Posterior cingulate gyrus (tissue), 11 donors: ENCODE results near the gene HSPA8.
"Not testable (repeated sequence)": the region's sequence is repeated elsewhere in the genome, so short reads cannot be mapped to it uniquely, and the experiment has no call there.

ENCODE experiments used
- DNase-seq, 10 donors: peaks; one replicate each; pipeline versions ENCODE4 v3.0.0 to v3.0.0-alpha.2; 2020 to 2021; ENCODE audit warnings: mixed read lengths in 3 of 10
- intact Hi-C: fragments of 100-400 bp; cut with DNase I; formaldehyde crosslinking; loops from one replicate; pipeline ENCODE4 v1.15.1; 2023

Gene HSPA8

DNA sequence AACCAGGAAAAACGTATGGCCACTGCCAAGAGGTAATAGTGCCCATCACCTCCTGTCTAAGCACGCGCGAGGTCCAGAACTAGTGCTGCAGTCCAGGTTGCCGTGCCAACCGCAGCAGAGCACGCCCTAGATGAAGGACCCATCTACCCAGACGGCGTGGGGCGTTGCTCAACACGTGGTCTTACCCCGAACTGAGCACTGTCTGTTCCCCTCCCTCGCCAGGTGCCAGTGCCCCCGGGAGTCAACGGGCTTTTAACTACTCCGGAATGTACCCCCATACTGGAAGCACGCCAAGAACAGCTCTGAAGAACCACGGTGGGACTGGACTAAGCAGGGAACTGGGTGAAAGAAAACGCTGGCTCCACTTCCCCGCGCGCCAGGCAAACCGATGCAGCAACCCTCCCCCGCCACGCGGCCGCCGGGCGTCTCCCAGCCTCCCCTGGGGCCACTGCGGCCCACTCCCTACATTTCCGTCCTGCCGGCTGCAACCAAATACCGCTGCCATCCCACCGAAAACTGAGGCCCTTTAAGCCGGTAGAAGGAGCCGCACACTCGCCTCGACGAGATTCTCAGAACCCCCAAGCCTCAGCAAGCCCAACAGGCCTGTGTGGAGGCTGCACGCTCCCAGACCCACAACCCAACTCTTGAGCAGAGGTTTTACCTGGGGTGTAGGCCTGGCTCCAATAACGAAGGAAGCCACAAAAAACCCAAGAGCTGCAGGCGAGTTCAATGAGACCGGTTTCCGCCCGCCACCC, at the start of gene HSPA8:
Gene HSPA8, minus strand, starts transcription at position 734 of the 755 bp plus-strand sequence. CDS start 812 bp downstream, outside the sequence.
- intact Hi-C loops: no loop called here
- peak; percentile 42 to 93 (median 54) for DNase-seq

DNA sequence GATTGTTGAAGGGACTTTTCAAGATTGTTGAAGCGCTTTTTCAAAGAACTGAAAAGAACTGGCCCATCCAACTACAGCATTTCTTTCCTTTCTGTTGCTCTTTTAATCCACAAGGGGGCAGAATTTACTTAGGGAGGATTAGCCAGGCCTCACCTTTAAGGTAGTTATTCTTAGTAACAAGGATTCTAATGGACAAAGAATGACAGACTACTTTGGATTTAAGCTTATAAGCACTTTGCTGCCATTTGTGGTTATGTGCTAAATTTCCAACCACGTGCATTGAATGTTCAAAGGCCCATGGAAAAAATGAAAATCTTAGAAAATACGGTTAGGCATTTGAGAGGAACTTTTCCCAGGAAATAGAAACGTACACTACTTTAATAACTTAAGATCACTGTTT, 49.5 kb upstream of the HSPA8 start:
- intact Hi-C loops: loop anchor here (2.0 to 10.0 kb wide), 2 partner anchors 135 to 363 kb away; no protein-coding TSS in a partner anchor
- no peak for DNase-seq

DNA sequence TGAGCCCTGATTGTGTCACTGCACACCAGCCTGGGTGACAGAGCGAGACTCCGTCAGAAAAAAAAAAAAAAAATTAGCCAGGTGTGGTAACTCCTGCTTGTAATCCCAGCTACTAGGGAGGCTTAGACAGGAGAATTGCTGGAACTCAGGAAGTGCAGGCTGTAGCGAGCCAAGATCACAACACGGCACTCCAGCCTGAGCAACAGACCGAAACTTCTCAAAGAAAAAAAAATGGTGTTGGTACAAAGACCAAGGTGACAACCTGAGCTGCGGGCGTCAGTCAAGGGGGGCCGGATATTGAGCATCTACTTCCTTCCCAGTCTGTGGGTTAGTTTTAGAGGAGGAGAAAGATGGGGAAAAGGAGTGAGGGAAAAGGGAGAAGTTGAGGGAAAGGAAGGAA, 48.5 kb upstream of the HSPA8 start:
- intact Hi-C loops: loop anchor here (2.0 to 10.0 kb wide), 2 partner anchors 136 to 364 kb away; no protein-coding TSS in a partner anchor
- no peak for DNase-seq

DNA sequence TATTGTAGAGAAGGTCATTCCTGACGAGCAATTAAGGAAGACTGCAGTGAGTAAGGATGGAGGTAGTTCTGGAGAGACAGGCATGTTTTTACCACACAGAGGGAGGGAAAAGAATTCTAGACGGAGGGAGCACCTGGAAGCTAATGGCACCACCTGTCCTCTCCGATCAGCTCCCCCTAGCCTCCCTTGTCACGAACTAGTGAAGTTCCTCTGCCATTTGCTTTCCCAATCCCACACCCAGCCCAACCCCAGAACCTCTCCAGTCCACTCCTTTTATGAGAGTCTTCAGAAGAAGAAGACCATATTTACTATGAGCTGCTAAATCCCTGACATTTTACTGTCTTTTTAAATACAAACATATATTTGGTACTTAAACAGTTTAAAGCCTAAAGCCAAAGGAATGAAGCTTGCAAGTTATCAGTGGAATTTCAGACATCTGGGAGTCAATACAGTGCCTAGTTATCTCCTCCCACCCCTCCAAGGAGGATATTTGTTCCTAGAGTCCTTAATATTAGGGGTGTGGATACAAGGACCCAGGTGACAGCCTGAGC, 46.1 kb upstream of the HSPA8 start:
- intact Hi-C loops: no loop called here
- no peak for DNase-seq

DNA sequence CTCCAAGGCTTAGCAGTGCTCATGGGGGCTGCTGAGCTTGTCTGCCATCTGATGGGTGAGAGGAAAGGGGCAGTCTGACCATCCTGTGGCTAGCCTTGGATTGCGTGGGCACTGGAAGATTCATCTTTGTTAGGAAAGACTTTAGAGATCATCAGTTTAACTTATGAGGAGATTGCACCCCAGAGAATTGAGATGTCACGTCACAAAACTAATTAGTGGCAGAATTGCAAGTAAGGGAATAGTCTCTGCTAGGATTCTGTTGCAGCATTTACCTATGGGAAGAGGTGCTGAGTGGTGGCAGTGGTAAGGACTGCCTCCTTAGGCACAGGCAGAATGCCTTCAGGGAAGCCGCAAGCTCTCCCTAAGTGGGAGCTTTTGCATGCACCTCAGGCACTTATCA, 42.8 kb upstream of the HSPA8 start:
- no peak for DNase-seq
- intact Hi-C loops: no loop called here

DNA sequence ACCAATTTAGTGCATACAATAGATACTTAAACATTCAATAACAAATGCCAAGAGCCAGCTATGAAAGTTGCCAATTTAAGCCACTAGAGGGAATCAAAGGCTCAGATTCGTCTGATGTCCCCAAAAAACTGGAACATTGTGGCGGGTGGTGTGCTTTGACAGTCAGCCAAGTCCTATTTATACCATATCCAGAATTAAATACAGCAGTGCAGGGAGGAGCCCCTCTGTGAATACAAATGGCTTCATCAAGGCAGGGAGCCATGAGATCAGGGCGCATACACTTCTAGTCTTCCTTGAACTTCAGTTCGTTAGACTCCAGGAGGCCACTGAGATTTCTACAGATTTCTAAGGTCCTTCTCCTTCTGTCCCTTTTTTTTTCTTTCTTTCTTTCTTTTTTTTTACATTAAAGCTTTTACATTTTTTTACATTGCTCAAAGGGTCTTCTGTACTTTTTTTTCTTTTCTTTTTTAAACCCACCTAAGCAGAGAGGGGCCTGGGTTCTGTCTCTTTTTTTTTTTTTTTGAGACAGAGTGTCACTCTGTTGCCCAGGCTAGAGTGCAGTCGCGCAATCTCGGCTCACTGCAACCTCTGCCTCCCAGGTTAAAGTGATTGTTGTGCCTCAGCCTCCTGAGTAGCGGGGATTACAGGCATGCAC, 41.5 kb upstream of the HSPA8 start:
- intact Hi-C loops: loop anchor here (2.0 kb wide), 1 partner anchor 143 kb away; no protein-coding TSS in a partner anchor
- DNase-seq: peak in 9 of 10 donors; percentile 17 to 88 (median 44)

DNA sequence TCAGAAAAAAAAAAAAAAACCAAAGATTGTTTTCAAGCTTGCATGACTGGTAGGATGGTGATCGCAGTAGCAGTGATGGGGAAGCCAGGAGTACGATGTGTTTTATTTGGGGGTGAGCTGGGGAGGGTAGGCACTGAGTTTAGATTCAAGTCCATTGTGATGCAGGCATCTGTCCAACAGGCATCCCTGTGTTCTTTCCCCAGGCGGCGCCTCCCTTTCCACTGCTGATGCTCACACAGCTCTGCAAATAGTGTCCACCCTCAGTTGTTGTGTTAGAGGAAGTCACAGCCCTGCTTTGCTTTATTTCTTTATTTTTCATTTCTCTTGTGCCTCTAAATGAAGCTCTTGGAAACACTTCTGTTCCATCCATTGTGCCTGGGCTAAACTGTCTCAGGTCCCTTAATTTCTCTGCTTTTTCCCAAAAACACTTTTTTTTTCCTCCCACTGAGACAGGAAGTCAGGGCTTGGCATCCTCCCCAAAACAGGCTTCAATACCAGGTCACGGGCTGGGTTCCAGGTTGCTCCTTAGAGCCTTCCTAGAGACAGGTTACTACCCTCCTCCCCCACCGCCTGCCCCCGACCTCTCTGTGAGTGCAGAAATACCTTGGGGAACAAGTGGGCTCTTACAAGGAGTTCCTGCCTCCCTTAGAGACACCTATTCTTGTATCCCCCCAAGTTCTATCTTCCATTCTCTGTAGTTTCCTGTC, 38.6 kb upstream of the HSPA8 start:
- DNase-seq: peak in 4 of 10 donors; percentile 20 to 85 (median 54)
- intact Hi-C loops: no loop called here

DNA sequence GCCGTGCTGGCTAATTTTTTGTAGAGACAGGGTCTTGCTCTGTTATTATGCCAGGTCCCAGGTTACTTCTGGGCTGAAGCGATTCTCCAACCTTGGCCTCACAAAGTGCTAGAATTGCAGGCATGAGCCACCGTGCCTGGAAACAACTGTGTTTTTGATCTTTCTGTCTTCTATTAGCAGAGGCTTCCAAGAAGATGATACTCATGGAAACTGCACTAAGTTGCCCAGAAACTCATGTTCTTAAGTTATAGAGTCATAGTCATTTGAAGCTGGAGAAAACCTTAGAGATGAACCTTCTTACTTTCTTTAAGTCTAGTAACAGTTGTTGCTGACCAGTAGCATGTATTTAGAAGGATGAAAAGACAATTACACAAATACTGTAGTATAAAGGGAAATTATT, 37.1 kb upstream of the HSPA8 start:
- intact Hi-C loops: no loop called here
- DNase-seq: no peak

DNA sequence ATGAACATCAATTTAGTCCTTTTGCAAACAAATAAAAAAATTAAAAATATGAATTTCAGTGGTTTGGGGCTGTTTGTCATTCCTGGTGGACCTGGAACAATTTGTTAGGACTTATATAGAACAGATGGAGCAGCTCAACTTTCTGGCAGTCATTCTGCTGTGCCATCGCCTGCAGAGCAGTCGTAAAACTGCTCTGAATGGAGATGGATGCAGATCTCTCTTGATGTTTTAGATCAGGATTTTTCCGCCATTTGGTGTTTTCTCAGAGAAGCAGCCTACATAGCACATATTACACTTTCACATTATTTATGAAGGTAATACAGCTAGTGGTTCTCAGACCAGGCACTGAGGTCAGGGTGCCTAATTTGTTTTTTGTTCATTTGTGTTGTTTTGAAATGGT, 31.8 kb upstream of the HSPA8 start:
- no peak for DNase-seq
- intact Hi-C loops: no loop called here

DNA sequence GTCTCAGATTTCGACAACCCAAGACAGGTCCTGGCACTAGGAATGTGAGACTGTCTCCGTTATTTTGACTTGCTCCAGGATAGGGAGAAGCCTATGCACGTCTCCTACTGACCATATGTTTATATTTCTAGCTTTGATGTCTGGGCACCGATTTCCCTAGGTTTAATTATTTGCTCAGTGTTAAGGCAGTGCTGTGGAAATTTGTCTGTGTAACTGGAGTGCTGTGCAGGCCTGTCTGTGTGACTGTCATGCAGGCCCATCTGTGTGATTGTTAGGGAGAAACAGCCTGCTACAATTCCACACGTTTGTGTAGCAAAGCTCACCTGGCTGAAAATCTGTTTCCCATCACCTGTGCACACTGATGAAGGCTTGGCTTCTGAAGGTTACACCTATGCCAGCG, 29.6 kb upstream of the HSPA8 start:
- DNase-seq: no peak
- intact Hi-C loops: no loop called here

DNA sequence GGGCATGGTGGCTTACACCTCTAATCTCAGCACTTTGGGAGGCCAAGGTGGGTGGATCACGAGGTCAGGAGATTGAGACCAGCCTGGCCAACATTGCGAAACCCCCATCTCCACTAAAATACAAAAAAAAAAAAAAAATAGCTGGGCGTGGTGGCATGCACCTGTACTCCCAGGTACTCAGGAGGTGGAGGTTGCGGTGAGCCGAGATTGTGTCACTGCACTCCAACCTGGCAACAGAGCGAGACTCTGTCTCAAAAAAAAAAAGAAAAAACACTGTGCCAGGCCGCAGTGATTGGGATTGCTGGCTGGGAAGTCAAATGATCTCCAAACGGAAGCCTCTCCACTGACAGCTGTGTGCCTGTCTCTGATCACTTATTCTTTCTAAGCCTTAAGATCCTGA, 28.2 kb upstream of the HSPA8 start:
- intact Hi-C loops, DNase-seq: not testable (repeated sequence)

DNA sequence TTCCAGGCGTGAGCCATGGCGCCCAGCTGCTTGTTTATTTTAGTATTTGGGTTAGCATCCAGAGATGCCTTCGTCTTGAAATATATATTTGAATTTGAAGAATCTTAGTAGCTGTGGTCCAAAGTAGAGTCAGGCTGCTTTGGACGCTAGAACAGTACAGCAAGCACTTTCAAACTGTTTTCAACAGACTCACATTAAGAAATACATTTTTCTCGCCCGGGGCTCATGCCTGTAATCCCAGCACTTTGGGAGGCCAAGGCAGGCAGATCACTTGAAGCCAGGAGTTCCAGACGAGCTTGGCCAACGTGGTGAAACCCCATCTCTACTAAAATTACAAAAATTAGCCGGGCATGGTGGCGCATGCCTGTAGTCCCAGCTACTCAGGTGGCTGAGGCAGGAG, 27.0 kb upstream of the HSPA8 start:
- intact Hi-C loops, DNase-seq: not testable (repeated sequence)

DNA sequence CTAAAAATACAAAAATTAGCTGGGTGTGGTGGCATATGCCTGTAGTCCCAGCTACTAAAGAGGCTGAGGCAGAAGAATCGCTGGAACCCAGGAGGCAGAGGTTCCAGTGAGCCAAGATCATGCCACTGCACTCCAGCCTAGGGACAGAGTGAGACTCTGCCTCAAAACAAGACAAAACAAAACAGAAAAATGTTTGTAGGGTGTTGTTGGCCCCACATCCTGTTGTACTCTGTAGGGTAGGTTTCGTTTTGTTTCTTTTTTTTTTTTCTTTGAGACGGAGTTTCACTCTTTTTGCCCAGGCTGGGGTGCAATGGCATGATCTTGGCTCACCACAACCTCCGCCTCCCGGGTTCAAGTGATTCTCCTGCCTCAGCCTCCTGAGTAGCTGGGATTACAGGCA, 25.7 kb upstream of the HSPA8 start:
- intact Hi-C loops: not testable (repeated sequence)

DNA sequence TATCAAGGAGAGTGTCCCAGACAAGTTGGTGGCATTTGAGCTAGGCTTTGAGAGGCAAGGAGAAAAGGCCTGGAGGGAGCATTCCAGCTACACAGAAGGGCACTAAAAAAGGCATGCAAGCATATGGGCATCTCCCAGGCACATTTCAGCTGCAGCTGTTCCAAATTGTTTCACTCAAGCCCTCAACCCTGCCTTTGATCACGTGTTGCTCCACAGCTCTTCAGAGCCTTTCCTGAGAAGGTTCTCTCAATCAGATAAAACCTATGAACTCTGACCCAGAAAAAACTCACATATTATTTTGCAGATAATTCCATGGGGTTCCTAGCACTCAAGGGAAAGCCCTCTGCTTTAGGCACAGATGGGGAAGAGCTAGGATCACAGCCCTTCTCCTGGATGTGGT, 24.4 kb upstream of the HSPA8 start:
- intact Hi-C loops: no loop called here
- DNase-seq: no peak

More for the DNA sequence above, 25.7 kb upstream of the HSPA8 start:
- DNase-seq: not testable (repeated sequence)

DNA sequence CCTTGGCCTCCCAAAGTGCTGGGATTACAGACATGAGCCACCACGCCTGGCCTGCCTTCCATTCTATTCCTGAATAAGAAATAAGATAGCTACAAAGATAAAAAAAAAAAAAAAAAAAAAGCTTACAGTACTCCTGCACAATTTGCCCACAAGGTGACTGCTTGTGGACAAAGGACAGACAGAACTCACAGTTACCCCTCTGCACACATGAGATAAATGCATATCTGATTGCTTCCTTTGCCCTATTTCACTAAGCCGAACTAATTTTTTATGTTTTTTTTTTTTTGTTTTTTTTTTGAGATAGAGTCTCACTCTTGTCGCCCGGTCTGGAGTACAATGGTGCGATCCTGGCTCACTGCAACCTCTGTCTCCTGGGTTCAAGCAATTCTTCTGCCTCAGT, 23.6 kb upstream of the HSPA8 start:
- intact Hi-C loops: no loop called here
- DNase-seq: no peak

DNA sequence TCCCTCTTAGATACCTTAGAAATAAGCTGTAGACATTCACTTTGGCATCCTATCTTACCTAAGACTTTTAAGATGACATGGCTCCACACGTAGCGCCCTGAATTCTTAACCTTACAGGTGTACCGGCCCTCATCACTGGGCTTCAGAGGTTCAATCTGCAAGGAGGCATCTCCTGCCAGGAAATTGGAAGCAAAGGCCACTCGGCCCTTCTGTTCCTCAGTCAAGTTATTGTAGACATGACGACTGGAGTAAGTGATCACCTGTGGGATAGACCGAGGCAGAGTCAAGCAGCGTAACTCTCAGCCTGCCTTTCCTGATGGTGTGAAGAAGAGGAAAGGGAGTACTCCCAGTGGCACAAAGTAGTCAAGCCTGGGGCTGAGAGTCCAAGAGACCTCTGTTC, 22.5 kb upstream of the HSPA8 start:
- intact Hi-C loops: no loop called here
- DNase-seq: no peak

DNA sequence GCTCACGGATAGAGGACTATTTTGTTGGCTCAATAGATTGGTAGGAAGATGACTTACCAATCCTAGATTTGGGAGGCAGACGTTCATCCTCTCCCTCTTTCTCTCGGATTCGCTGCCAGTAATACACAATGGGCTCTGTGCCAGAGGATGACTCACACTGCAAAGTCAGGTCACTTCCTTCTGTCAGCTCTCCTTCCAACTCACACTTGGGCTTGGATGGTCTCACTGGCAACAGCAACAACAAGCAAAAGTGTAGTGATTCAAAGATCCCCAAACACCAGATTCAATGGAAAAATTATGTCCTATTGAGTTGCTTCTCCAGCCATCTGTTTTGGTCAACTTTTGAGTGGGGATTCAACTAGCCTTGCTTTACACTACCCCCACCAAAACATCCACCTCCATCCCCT, 21.7 kb upstream of the HSPA8 start:
- intact Hi-C loops: no loop called here
- DNase-seq: peak in 3 of 10 donors; percentile 20 to 39 (median 26)

DNA sequence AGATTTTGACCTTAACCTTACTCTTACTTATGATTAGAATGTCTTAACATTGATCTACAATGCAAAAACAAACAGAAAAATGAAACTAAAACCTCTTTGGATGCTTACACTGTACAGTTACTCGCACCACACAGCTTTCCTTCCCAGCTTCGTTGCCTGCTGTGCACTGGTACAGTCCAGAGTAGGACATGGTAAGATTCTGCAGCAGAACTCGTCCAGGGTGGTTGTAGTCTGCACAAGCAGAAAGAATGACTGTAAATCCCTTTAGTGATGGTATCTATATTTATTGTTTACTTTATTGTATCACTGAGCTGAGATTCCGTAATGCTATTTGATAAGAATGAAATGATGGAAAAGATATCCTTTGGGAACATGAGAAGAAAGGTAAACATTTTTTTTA, 21.0 kb upstream of the HSPA8 start:
- intact Hi-C loops: no loop called here

DNA sequence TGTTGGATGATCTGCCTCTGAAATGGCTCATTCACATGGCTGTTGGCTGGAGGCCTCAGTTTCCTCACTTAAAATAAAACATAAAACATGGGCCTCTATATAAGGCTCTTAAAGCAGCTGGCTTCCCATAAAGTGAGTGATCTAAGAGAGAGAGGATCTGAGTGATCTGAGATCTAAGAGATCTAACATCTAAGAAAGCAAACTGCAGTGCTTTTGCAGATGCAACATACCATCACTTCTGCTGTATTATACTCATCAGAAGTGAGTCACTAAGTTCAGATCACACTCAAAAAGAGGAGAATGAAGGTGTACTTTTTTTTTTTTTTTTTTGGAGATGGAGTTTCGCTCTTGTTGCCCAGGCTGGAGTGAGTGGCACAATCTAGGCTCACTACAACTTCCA, 18.1 kb upstream of the HSPA8 start:
- intact Hi-C loops: no loop called here
- no peak for DNase-seq

More for the DNA sequence above, 21.0 kb upstream of the HSPA8 start:
- no peak for DNase-seq

DNA sequence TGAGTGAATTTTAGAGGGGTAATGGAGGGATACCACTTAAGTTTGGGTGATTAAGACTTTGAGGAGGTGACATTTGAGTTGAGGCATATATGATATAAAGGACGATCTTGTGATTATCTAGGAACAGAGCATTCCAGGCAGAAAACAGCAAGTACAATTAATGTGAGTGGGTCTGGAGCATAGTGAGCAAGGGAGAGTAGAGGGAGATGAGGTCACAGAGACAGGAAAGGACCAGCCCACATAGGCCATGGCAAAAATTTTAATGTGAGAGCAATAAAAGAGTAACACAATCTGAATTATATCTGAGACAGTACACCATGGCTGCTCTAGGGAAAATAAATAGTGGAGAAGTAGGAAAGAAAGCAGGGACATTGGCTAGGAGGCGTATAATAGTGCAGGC, 14.5 kb upstream of the HSPA8 start:
- intact Hi-C loops: no loop called here
- DNase-seq: no peak
